ENCODE results near the gene PHF23. TPM values are rescaled to one million over a fixed set of nuclear protein-coding genes. Genes with fewer than 3 reads are reported as not detected.

PHF23 gene
- total and polyA plus RNA-seq, 9 of the 15 experiments (the other 6 are each of a cell fraction or from before 2014, with no cell fraction given): 7.4 to 87.5 (median 33.7) TPM

GRCh38 chr17:7215136-7215638 lies 24.1 kb downstream of the PHF23 start (continued):
- TF ChIP-seq SAFB2 (IDR thresholded peaks at IDR 0.05; ENCODE audit: borderline replicate concordance, low read depth, low read length, severe bottlenecking) (no peak), HINFP (tag; conservative IDR thresholded peaks at IDR 0.05; ENCODE audit: low read depth) (no peak), TEAD4 (IDR thresholded peaks at IDR 0.05; ENCODE audit: low read length) (no peak), TEAD4 (CRISPR knock-in tag; IDR thresholded peaks at IDR 0.05; ENCODE audit: borderline replicate concordance) (no peak), NCOA6 (IDR thresholded peaks at IDR 0.05) (no peak), ZFP1 (CRISPR knock-in tag; IDR thresholded peaks at IDR 0.05) (no peak), TRIM25 (IDR thresholded peaks at IDR 0.05; ENCODE audit: borderline replicate concordance) (no peak), ZNF197 (CRISPR knock-in tag; IDR thresholded peaks at IDR 0.05; ENCODE audit: low read depth) (peak; percentile 90), CREM (IDR thresholded peaks at IDR 0.05; ENCODE audit: low read depth) (peak; percentile 60; the same call in 1 of the 2 replicates), PYGO2 (tag; IDR thresholded peaks at IDR 0.05) (no peak), NFRKB (IDR thresholded peaks at IDR 0.05; ENCODE audit: low read depth) (no peak), ZNF146 (CRISPR knock-in tag; IDR thresholded peaks at IDR 0.05; ENCODE audit: unreplicated experiment) (no peak), ATF7 (IDR thresholded peaks at IDR 0.05) (no peak), ZNF639 (CRISPR knock-in tag; conservative IDR thresholded peaks at IDR 0.05 in 1 of 2, IDR thresholded peaks at IDR 0.05 in 1 of 2) (0 out of 4 replicates have a peak, but pooled peaks of 1 of the 2 experiments have one; percentile 53), NFE2 (IDR thresholded peaks at IDR 0.05; ENCODE audit: low read depth) (no peak), FOXA3 (CRISPR knock-in tag; conservative IDR thresholded peaks at IDR 0.05 in 1 of 2, IDR thresholded peaks at IDR 0.05 in 1 of 2) (no peak), POLR2G (IDR thresholded peaks at IDR 0.05; ENCODE audit: low read depth, low read length) (no peak), ETS2 (tag; IDR thresholded peaks at IDR 0.05; ENCODE audit: borderline replicate concordance, poor library complexity, severe bottlenecking) (no peak), ZNF398 (CRISPR knock-in tag; IDR thresholded peaks at IDR 0.05) (no peak), BCOR (IDR thresholded peaks at IDR 0.05) (no peak), SRSF7 (optimal IDR thresholded peaks at IDR 0.05; ENCODE audit: low read depth, low read length) (no peak), HOXB6 (CRISPR knock-in tag; IDR thresholded peaks at IDR 0.05; ENCODE audit: borderline replicate concordance) (no peak)

All from K562 (cell line).